HG02970 (cell line): Measurements from ENCODE around the gene DCST2.

Source experiments
- ATAC-seq: cut with Tn5 transposase; IDR thresholded peaks from one replicate; pipeline ENCODE4 v1.9.1; 2021; ENCODE audit warnings: mild to moderate bottlenecking, moderate library complexity, moderate number of reproducible peaks; ENCODE audit not compliant: unreplicated experiment, low FRiP score

The DCST2 gene

GRCh38 chr1:155030243-155030795 lies 3.3 kb downstream of the DCST2 start:
- ATAC-seq, result no peak

GRCh38 chr1:155029513-155030242 lies 3.9 kb downstream of the DCST2 start:
- ATAC-seq, result no peak

GRCh38 chr1:155026588-155026987 lies 7.0 kb downstream of the DCST2 start:
- ATAC-seq, result no peak

DNA sequence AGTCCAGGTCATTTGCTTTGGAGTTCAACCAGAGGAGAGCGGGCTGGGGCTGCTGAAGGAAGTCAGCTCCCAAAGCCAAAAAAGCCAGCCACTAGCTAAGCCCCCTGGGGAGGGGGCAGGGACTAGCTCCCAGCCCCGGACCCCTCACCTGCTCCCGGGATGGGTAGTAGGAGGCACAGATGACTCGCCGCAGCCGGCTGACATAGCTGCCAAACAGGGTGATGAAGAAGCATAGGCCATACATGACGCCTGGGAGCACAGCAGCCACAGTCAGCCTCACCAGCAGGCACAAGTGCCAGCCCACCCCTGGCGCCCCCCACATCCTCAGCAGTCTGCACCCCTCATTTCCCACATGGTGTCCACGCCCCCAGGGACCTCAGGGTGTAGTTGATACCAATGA lies 7.4 kb downstream of the DCST2 start:
- ATAC-seq, result no peak

DNA sequence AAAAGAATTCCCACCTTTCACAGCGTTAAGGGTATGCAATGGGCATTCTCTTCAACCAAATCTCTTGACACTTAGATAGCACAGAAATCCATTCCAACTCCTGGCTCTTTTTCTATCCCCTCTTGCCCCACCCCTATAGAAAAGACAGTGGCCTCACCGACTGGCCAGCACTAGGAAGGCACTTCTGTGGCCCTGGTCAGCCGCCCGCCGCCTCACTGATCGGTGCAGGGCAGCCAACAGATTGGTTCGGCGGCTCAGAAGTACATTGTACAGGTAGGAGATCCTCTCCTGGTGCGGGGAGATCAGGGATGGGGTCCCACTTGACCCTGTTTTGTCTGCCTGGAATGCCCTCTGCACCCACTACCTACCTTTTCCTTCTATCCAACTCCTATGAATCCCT lies 9.3 kb downstream of the DCST2 start:
- no peak for ATAC-seq

DNA sequence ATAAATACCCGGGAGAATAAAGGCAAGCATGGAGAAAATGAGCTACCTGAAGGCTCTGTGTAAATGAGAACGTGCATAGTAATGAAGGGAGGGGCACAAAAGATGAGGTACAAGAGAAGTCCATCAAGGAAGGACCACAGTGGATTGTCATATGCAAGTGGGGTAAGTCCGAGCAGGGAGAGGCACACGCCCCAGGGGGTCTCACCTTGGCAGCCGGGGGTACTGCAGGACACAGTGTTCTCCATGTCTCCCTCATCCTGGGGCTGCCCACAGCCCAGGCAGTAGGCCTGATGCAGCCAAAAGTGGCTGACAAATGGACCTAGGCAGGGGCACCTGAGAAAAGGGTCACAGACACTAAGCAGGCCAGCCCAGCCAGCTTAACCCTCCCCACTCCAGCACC lies 10.0 kb downstream of the DCST2 start:
- ATAC-seq, result no peak

DNA sequence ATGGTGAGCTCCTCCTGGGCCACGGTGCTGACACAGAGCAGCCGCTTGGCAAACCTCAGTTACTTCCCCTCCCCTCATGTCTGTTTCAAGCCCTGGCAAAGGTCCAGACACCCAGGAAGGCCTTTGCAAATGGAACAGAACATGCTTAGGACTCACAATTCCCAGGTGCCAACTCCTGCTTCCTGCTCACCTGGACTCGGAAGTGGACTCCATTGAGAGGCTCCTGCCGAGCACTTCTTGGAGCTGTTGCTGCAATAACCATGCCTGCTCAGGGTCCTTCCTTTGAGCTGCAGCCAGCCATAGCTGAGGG lies 10.7 kb downstream of the DCST2 start:
- ATAC-seq, result no peak

DNA sequence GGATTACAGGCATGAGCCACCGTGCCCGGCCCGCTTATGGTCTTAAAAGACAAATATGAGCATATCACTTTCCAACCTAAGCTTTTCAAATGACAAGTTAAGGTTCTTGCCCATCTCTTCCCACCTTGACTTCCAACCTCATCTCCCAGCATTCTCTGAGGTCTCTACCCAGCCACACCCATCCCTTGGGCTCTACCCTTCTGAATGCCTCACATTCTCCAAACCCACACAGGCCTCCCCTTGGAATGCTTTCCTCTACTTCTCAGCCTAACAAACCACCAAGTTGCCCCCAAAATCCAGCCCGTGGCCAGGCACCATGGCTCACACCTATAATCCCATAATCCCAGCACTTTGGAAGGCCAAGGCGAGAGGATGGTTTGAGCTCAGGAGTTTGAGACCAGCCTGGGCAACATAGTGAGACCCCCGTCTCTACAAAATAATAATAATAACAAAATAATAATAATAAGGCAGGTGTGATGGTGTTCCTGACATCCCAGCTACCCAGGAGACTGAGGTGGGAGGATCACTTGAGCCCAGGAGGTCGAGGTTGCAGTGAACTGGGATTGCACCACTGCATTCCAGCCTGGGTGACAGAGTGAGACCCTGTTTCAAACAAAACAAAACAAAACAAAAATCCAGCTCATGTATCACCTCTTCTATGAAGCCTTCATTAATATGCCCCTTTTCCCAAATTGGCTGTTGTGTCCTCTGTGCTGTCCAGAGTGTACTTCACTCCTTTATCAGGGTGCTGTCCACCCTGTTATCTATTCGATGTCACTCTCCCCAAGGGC lies 11.2 kb downstream of the DCST2 start:
- ATAC-seq, result no peak

- no peak for ATAC-seq
These were observed 14.0 kb downstream of the DCST2 start for GRCh38 chr1:155019377-155020245.

- ATAC-seq, result no peak
These were observed 14.8 kb downstream of the DCST2 start for GRCh38 chr1:155018617-155019348.

DNA sequence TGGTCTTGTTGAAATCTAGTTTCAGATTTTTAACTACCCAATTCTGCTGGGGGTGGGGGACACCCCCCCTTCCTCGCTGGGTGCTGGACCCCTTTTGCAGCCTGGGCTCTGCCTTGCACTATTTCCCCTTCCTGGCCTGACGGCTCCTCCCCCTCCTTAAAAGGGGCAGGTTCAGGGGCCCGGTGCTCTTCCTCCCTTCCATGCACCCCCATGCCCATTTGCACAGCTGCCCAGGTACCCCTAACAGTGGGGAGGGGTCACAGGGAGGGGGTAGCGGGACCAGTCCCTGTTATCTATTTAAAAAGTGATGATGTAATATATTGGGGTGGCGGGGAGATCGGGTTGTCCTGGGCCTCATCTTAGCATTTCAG lies 15.7 kb downstream of the DCST2 start:
- ATAC-seq, result no peak

GRCh38 chr1:155017041-155017945 lies 16.3 kb downstream of the DCST2 start:
- ATAC-seq, result peak; percentile 68

DNA sequence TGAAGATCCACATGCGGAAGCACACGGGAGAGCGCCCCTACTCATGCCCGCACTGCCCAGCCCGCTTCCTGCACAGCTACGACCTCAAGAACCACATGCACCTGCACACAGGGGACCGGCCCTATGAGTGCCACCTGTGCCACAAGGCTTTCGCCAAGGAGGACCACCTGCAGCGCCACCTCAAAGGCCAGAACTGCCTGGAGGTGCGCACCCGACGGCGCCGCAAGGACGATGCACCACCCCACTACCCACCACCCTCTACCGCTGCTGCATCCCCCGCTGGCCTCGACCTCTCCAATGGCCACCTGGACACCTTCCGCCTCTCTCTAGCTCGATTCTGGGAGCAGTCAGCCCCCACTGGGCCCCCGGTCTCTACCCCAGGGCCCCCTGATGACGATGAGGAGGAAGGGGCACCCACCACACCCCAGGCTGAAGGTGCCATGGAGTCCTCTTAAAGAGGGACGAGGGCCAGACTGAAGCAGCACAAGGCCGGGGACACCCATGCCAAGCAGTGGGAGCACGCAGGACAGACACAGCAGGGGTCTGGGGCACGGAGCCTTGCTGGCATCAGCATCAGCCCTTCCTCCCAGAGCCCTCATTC lies 17.2 kb downstream of the DCST2 start:
- ATAC-seq, result no peak

DNA sequence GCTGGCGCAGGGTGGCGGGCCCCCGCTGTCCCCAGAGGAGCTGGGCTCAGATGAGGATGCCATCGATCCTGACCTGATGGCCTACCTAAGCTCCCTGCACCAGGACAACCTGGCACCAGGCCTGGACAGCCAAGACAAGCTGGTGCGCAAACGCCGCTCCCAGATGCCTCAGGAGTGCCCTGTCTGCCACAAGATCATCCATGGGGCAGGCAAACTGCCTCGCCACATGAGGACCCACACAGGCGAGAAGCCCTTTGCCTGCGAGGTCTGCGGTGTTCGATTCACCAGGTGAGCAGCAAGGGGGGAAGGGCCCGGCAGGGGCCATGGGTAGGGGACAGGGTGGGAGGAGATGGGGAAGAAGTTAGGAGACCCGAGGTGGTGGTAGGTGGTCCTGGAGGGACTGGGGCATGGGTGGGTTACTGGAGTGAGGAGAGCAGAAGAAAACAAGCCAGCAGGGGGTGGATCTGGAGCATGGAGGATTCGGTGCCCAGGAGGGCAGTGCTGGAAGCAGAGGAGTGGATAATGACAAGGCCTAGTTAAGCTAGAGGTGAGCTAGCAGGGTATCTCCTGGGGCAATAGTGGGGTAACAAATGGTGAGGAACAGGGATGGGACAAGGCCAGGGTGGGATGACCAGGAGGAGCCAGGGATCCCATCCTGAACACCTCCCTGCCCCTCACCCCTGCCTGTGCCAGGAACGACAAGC lies 17.9 kb downstream of the DCST2 start:
- no peak for ATAC-seq

DNA sequence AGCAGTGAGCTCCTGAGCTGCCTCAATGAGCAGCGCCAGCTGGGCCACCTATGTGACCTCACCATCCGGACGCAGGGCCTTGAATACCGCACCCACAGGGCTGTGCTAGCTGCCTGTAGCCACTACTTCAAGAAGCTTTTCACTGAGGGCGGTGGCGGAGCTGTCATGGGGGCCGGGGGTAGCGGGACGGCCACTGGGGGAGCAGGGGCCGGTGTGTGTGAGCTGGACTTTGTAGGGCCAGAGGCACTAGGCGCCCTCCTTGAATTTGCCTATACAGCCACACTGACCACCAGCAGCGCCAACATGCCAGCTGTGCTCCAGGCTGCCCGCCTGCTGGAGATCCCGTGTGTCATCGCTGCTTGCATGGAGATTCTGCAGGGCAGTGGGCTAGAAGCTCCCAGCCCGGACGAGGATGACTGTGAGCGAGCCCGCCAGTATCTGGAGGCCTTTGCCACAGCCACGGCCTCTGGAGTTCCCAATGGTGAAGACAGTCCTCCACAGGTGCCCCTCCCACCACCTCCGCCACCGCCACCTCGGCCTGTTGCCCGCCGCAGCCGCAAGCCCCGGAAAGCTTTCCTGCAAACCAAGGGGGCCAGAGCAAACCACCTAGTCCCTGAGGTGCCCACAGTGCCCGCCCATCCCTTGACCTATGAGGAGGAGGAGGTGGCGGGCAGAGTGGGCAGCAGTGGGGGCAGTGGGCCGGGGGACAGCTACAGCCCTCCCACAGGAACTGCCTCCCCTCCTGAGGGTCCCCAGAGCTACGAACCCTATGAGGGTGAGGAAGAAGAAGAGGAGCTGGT lies 18.7 kb downstream of the DCST2 start:
- ATAC-seq, result no peak

DNA sequence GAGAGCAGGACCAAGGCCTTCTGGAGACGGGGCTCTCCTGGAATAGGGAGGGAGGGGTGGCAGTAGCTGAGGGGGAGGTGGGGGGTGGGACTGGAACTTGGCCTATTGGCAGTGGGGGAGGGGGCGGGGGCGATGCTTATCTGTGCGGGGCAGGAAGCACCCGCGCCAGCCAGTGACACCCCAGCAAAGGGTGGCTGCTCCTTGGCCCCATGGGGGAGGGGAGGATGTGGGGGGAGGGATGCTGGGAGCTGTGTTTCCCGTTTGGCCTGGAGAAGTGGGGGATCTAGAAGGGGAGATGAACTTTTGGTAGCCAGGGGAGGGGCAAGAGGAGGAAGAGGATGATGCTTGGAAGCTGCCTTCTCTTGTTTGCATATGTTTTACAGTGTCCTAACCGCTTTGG lies 19.9 kb downstream of the DCST2 start:
- no peak for ATAC-seq

DNA sequence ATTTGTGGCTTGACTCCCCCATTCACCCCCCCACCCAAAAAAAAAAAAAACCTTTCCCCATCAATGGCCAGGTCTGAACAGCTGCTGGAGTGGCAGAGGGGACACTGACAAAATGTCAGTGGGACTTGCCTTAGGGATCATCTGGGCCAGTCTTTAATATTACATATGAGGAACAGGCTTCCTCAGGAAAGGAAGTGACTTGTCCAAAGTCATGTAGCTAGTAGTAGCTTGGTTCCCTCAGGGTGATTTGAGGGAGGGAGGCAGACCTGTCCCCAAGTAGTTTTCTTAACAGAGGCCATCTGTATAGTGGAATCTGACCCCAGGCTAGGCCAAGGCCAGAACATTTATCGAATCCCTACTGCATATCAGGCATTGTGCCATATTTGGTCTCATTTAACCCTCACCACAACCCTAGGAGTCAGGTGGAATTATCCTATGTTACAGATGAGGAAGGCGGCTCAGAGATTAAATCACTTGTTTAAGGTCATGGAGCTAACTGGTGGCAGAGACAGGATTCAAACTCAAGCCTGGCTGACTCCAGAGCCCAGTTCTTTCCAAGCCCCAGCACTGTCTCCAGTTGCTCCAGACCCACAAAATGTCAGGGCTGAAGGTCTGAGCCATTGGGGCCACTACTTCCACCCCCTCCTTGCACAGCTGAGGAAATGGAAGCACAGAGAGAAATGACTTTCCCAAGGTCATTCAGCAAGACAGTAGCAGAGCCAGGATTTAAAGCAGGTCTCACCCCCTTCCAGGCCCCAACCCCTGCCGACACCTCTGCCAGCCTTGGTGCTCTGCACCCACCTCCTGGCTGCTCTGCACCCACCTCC lies 20.6 kb downstream of the DCST2 start:
- ATAC-seq, result no peak
